ENCODE results near the gene RABAC1. TPM values are rescaled to one million over a fixed set of nuclear protein-coding genes. Genes with fewer than 3 reads are reported as not detected.

The RABAC1 gene
- total and polyA plus RNA-seq, 11 donors, result 43.2 to 217 (median 87.6) TPM

- no peaks in the 10 kb centered on the region for H3K4me1 ChIP-seq
- H3K27me3 ChIP-seq, result peaks cover 2 to 27% (median 10%) of the 10 kb centered on the region in 9 donors
- no peaks in the 10 kb centered on the region for H3K9me3 ChIP-seq
- no peak overlapping the region for H3K4me3 ChIP-seq
- no peak overlapping the region for H3K27ac ChIP-seq
- intact Hi-C loops (cut with DNase I), result no loop called here
- WGBS, 4 donors, result 81 to 85% (median 84%) methylated on average over 20 to 21 of the region's 21 CpGs
- TF ChIP-seq CTCF (IDR thresholded peaks at IDR 0.05), result no peak
- no peak for TF ChIP-seq POLR2A (IDR thresholded peaks at IDR 0.05)
- peaks cover 5 to 56% (median 50%) of the 10 kb centered on the region in 9 donors for H3K36me3 ChIP-seq
- no peak for DNase-seq
- no peak for ATAC-seq
Observed at GRCh38 chr19:41906916-41907680, 52.0 kb downstream of the RABAC1 start.

Other genes starting within 250 kb of the RABAC1 start
- under 1 TPM in 2 of 9 donors, not detected in 7; 0.12 to 0.53 TPM for gene CEACAM6, start 203.8 kb downstream of the RABAC1 start, total RNA-seq
- under 1 TPM in 1 of 2 donors, not detected in 1; 0.08 TPM for gene CEACAM6, start 203.8 kb downstream of the RABAC1 start, polyA plus RNA-seq
- gene CEACAM3, start 162.7 kb downstream of the RABAC1 start, total RNA-seq, result 1 to 10 TPM in 2 of 9 donors, not detected in 7; 1.6 to 2.0 TPM
- under 1 TPM in 1 of 2 donors, not detected in 1; 0.07 TPM for gene CEACAM3, start 162.7 kb downstream of the RABAC1 start, polyA plus RNA-seq
- not detected for gene LYPD4, start 114.6 kb downstream of the RABAC1 start, total RNA-seq
- gene LYPD4, start 114.6 kb downstream of the RABAC1 start, polyA plus RNA-seq, result not detected
- gene DMRTC2, start 114.3 kb downstream of the RABAC1 start, total RNA-seq, result not detected
- not detected for gene DMRTC2, start 114.3 kb downstream of the RABAC1 start, polyA plus RNA-seq
- gene RPS19, start 99.1 kb downstream of the RABAC1 start, total RNA-seq, result 1,000 to 10,000 TPM in 1 of 9 donors, 100 to 1,000 TPM in 8; 161 to 1,072 (median 585) TPM
- gene RPS19, start 99.1 kb downstream of the RABAC1 start, polyA plus RNA-seq, result 1,000 to 10,000 TPM in 1 of 2 donors, 100 to 1,000 TPM in 1; 840 to 1,676 TPM
- gene CD79A, start 82.0 kb downstream of the RABAC1 start, total RNA-seq, result under 1 TPM in 3 of 9 donors, not detected in 6; 0.37 to 0.88 (median 0.45) TPM
- under 1 TPM in 1 of 2 donors, not detected in 1; 0.51 TPM for gene CD79A, start 82.0 kb downstream of the RABAC1 start, polyA plus RNA-seq
- 10 to 100 TPM; 22.8 to 89.2 (median 27.2) TPM for gene ARHGEF1, start 76.1 kb downstream of the RABAC1 start, total RNA-seq
- gene ARHGEF1, start 76.1 kb downstream of the RABAC1 start, polyA plus RNA-seq, result 10 to 100 TPM; 32.1 to 44.1 TPM
- gene ERFL, start 30.9 kb downstream of the RABAC1 start, total RNA-seq, result under 1 TPM in 1 of 9 donors, not detected in 8; 0.13 TPM
- not detected for gene ERFL, start 30.9 kb downstream of the RABAC1 start, polyA plus RNA-seq
- 100 to 1,000 TPM; 165 to 414 (median 231) TPM for gene ATP1A3, start 34.9 kb upstream of the RABAC1 start, total RNA-seq
- 100 to 1,000 TPM in 1 of 2 donors, 10 to 100 TPM in 1; 48.3 to 117 TPM for gene ATP1A3, start 34.9 kb upstream of the RABAC1 start, polyA plus RNA-seq
- gene GRIK5, start 110.9 kb upstream of the RABAC1 start, total RNA-seq, result 1 to 10 TPM; 1.4 to 9.0 (median 3.6) TPM
- under 1 TPM; 0.28 to 0.72 TPM for gene GRIK5, start 110.9 kb upstream of the RABAC1 start, polyA plus RNA-seq
- 10 to 100 TPM in 3 of 9 donors, 1 to 10 TPM in 6; 6.3 to 17.7 (median 8.8) TPM for gene ZNF574, start 116.8 kb upstream of the RABAC1 start, total RNA-seq
- 1 to 10 TPM; 5.1 to 6.9 TPM for gene ZNF574, start 116.8 kb upstream of the RABAC1 start, polyA plus RNA-seq
- gene POU2F2, start 173.1 kb upstream of the RABAC1 start, total RNA-seq, result 10 to 100 TPM in 1 of 9 donors, 1 to 10 TPM in 1, under 1 TPM in 7; 0.16 to 10.1 (median 0.50) TPM
- under 1 TPM; 0.61 to 0.69 TPM for gene POU2F2, start 173.1 kb upstream of the RABAC1 start, polyA plus RNA-seq

All from heart left ventricle (tissue), 16 donors.